Measurements from ENCODE around the gene RPL10A.

RPL10A gene

GRCh38 chr6:35483490-35483889 lies 15.3 kb downstream of the RPL10A start:
- Histone ChIP-seq H4K20me1 (ENCODE audit: insufficient read depth, low read length) (no peaks in the 10 kb centered on the region), H3K27me3 (ENCODE audit: insufficient read depth, low read length, poor library complexity) (peaks cover 3% of the 10 kb centered on the region), H3K4me3 (ENCODE audit: low read depth in 1 of 2, low read length in 2 of 2) (no peak overlapping the region), H3K9ac (ENCODE audit: low read depth, low read length) (no peak overlapping the region), H3K4me2 (ENCODE audit: insufficient read depth, low read length) (no peak overlapping the region), H3K27ac (ENCODE audit: low read length) (no peak overlapping the region), H3K79me2 (ENCODE audit: insufficient read depth, low read length) (no peaks in the 10 kb centered on the region), H3K4me1 (ENCODE audit: insufficient read depth, low read length) (no peaks in the 10 kb centered on the region), H3K9me3 (ENCODE audit: insufficient read depth, low read length, severe bottlenecking) (no peaks in the 10 kb centered on the region), H3K36me3 (ENCODE audit: insufficient read depth, low read length) (no peaks in the 10 kb centered on the region), H2AFZ (ENCODE audit: low read depth, low read length) (no peak overlapping the region)
- TF ChIP-seq EZH2 (IDR thresholded peaks at IDR 0.05; ENCODE audit: borderline replicate concordance, low read depth, low read length, severe bottlenecking) (no peak), CTCF (IDR thresholded peaks at IDR 0.05; ENCODE audit: borderline replicate concordance, extremely low read depth, low read length, poor library complexity, severe bottlenecking) (no peak)
- DNase-seq (no peak), ATAC-seq (ENCODE audit: insufficient read depth, low read depth) (no peak)

- Histone ChIP-seq H3K9ac (ENCODE audit: low read depth, low read length) (no peak overlapping the region), H2AFZ (ENCODE audit: low read depth, low read length) (no peak overlapping the region), H3K4me2 (ENCODE audit: insufficient read depth, low read length) (no peak overlapping the region), H3K9me3 (ENCODE audit: insufficient read depth, low read length, severe bottlenecking) (no peaks in the 10 kb centered on the region), H3K4me3 (ENCODE audit: low read depth in 1 of 2, low read length in 2 of 2) (no peak overlapping the region), H3K27me3 (ENCODE audit: insufficient read depth, low read length, poor library complexity) (peaks cover 3% of the 10 kb centered on the region), H3K27ac (ENCODE audit: low read length) (no peak overlapping the region), H4K20me1 (ENCODE audit: insufficient read depth, low read length) (no peaks in the 10 kb centered on the region), H3K36me3 (ENCODE audit: insufficient read depth, low read length) (no peaks in the 10 kb centered on the region), H3K79me2 (ENCODE audit: insufficient read depth, low read length) (no peaks in the 10 kb centered on the region), H3K4me1 (ENCODE audit: insufficient read depth, low read length) (no peaks in the 10 kb centered on the region)
- TF ChIP-seq EZH2 (IDR thresholded peaks at IDR 0.05; ENCODE audit: borderline replicate concordance, low read depth, low read length, severe bottlenecking) (no peak), CTCF (IDR thresholded peaks at IDR 0.05; ENCODE audit: borderline replicate concordance, extremely low read depth, low read length, poor library complexity, severe bottlenecking) (no peak)
- no peak for ATAC-seq (ENCODE audit: insufficient read depth, low read depth)
- no peak for DNase-seq
Measured at GRCh38 chr6:35483893-35484645, 15.9 kb downstream of the RPL10A start.

GRCh38 chr6:35484921-35485392 lies 16.8 kb downstream of the RPL10A start:
- ATAC-seq (ENCODE audit: insufficient read depth, low read depth) (no peak), DNase-seq (no peak)
- Histone ChIP-seq H3K36me3 (ENCODE audit: insufficient read depth, low read length) (no peaks in the 10 kb centered on the region), H3K9ac (ENCODE audit: low read depth, low read length) (no peak overlapping the region), H3K4me1 (ENCODE audit: insufficient read depth, low read length) (no peaks in the 10 kb centered on the region), H4K20me1 (ENCODE audit: insufficient read depth, low read length) (no peaks in the 10 kb centered on the region), H3K9me3 (ENCODE audit: insufficient read depth, low read length, severe bottlenecking) (no peaks in the 10 kb centered on the region), H3K27ac (ENCODE audit: low read length) (no peak overlapping the region), H3K4me2 (ENCODE audit: insufficient read depth, low read length) (no peak overlapping the region), H3K79me2 (ENCODE audit: insufficient read depth, low read length) (no peaks in the 10 kb centered on the region), H3K4me3 (ENCODE audit: low read depth in 1 of 2, low read length in 2 of 2) (no peak overlapping the region), H3K27me3 (ENCODE audit: insufficient read depth, low read length, poor library complexity) (peaks cover 3% of the 10 kb centered on the region), H2AFZ (ENCODE audit: low read depth, low read length) (no peak overlapping the region)
- TF ChIP-seq EZH2 (IDR thresholded peaks at IDR 0.05; ENCODE audit: borderline replicate concordance, low read depth, low read length, severe bottlenecking) (no peak), CTCF (IDR thresholded peaks at IDR 0.05; ENCODE audit: borderline replicate concordance, extremely low read depth, low read length, poor library complexity, severe bottlenecking) (no peak)
